Panc1 (cell line): ENCODE data around the gene SRCAP.

Experiments
- POLR2AphosphoS5 ChIP-seq: IDR thresholded peaks from 2 replicates; pipeline ENCODE4 v1.6.1; 2012; ENCODE audit warnings: mild to moderate bottlenecking, low read depth, low read length, moderate library complexity
- SIN3A ChIP-seq: IDR thresholded peaks from 2 replicates; pipeline ENCODE4 v1.6.1; 2012; ENCODE audit warnings: low read depth, mild to moderate bottlenecking, low read length, moderate library complexity, borderline replicate concordance; ENCODE audit not compliant: insufficient read depth

DNA sequence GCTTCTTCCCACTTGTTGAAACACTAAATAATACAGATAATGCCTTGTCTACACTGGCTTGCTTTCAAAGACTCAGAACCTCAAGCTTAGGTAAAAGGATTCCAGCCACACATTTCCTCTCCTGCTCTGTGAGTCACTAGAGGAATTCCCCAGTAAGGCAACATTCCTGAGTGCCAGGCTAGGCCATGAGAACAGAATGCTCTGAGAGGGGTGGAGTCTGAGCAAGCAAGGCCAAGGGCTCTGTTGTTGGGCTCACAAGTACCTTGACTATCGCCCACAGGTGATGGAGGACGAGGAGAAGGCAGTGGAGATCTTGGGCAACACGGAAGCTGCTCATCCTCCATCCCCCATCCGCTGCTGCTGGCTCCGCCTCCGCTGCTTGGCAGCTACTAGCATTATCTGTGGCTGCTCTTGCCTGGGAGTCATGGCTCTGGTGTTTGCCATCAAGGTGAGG, 42.5 kb downstream of the SRCAP start:
- TF ChIP-seq SIN3A (no peak), POLR2AphosphoS5 (no peak)
